GM12878 (cell line): ENCODE measurements around the gene ZBTB34. TPM values are rescaled to one million over a fixed set of nuclear protein-coding genes. Genes with fewer than 3 reads are reported as not detected.

Experiments used
- ATAC-seq: fragments of 200-7000 bp; cut with Tn5 transposase; 3 replicates; pipeline ENCODE4 v1.9.1; 2020; ENCODE audit warnings: mild to moderate bottlenecking, moderate library complexity
- BruUV-seq: library from RNA; stranded (reverse); fragments of 400-500 nt; replicated peaks from 2 replicates; lab custom pipeline; 2021; lab: Mats Ljungman, UMichigan
- CTCF ChIA-PET: fragments of 300-600 bp; sonication (Branson Sonifier 250); formaldehyde crosslinking; extraction: SDS; loops from one replicate; lab custom pipeline; 2021; ENCODE audit warnings: inconsistent platforms; lab: Yijun Ruan, JAX
- POLR2A ChIA-PET: fragments of 350-600 bp; formaldehyde crosslinking; extraction: SDS; loops from one replicate; lab custom pipeline; 2021; ENCODE audit warnings: inconsistent platforms; lab: Charles Lee
- RAD21 ChIA-PET: fragments of 300-600 bp; sonication (Branson Sonifier 250); formaldehyde crosslinking; loops from one replicate; lab custom pipeline; 2023; ENCODE audit warnings: antibody characterized with exemption; ENCODE audit not compliant: unreplicated experiment; lab: Charles Lee
- SMC1A ChIA-PET: fragments of 300-600 bp; sonication (Branson Sonifier 250); formaldehyde crosslinking; loops from one replicate; lab custom pipeline; 2023; ENCODE audit not compliant: unreplicated experiment, uncharacterized antibody; lab: Charles Lee
- DNase-seq: peaks from one replicate; pipeline ENCODE4 v3.0.0-alpha.2; 2011; ENCODE audit warnings: low read depth, low spot score
- FAIRE-seq: peaks from 3 replicates; lab custom pipeline; 2011; peaks lifted over from hg19 to GRCh38; lab: Jason Lieb, UNC
- H2AFZ ChIP-seq: 2 replicates; pipeline ENCODE4 v1.6.0; 2011; ENCODE audit warnings: low read depth, low read length, control low read depth; ENCODE audit not compliant: control insufficient read depth
- H3K27ac ChIP-seq: 2 replicates; pipeline ENCODE4 v1.5.1; 2011; ENCODE audit warnings: control low read depth; ENCODE audit not compliant: control insufficient read depth, insufficient read depth
- H3K27me3 ChIP-seq, 2 experiments: replicated peaks in 1 of 2; 2 replicates each; pipeline versions ENCODE4 v1.6.0 to v1.6.1; 2011; ENCODE audit warnings: low read length in 1 of 2; ENCODE audit not compliant: control insufficient read depth in 2 of 2, insufficient read depth in 2 of 2
- H3K36me3 ChIP-seq, 2 experiments: 2 replicates each; pipeline ENCODE4 v1.5.1; 2011; ENCODE audit warnings: low read length in 1 of 2; ENCODE audit not compliant: control insufficient read depth in 2 of 2, insufficient read depth in 2 of 2
- H3K4me1 ChIP-seq: 2 replicates; pipeline ENCODE4 v1.6.1; 2011; ENCODE audit warnings: mild to moderate bottlenecking, low read length, moderate library complexity, mixed read lengths; ENCODE audit not compliant: control insufficient read depth, insufficient read depth
- H3K4me2 ChIP-seq: 2 replicates; pipeline ENCODE4 v1.6.0; 2011; ENCODE audit warnings: control low read depth; ENCODE audit not compliant: control insufficient read depth, insufficient read depth
- H3K4me3 ChIP-seq: fragments of 200-600 bp; sonication (generic); 2 replicates; pipeline ENCODE4 v1.5.1; 2016
- H3K79me2 ChIP-seq: 2 replicates; pipeline ENCODE4 v1.6.0; 2011; ENCODE audit warnings: low read length; ENCODE audit not compliant: control insufficient read depth, insufficient read depth
- H3K9ac ChIP-seq: 2 replicates; pipeline ENCODE4 v1.8.0; 2011; ENCODE audit warnings: low read length, control low read depth, mixed read lengths; ENCODE audit not compliant: control insufficient read depth, insufficient read depth
- H3K9me3 ChIP-seq: replicated peaks from 3 replicates; pipeline ENCODE4 v1.5.1; 2011; ENCODE audit warnings: mild to moderate bottlenecking, low read length; ENCODE audit not compliant: control insufficient read depth, insufficient read depth
- H4K20me1 ChIP-seq: 2 replicates; pipeline ENCODE4 v1.6.0; 2011; ENCODE audit not compliant: control insufficient read depth, insufficient read depth
- STAT1 ChIP-seq: fragments of 450-650 bp; conservative IDR thresholded peaks from 2 replicates; pipeline ENCODE4 v1.6.1; 2014; ENCODE audit warnings: antibody characterized with exemption, mild to moderate bottlenecking
- WGBS: methylation state at CpG from one replicate; pipeline ENCODE4 v1.1.6; 2016; ENCODE audit warnings: low lambda C conversion rate; ENCODE audit not compliant: insufficient replicate concordance, insufficient coverage; ENCODE audit errors: missing lambda C conversion rate; 5-methylcytosine and 5-hydroxymethylcytosine counted together
- in situ Hi-C: fragments of 300-500 bp; cut with MboI; formaldehyde crosslinking; loops from 9 replicates; pipeline ENCODE4 v1.14.3; 2018; ENCODE audit warnings: mixed read lengths
- intact Hi-C: fragments of 100-400 bp; cut with micrococcal nuclease; formaldehyde crosslinking; loops from one replicate; pipeline ENCODE4 v1.14.2; 2022; ENCODE audit not compliant: unreplicated experiment
- polyA plus RNA-seq, 11 experiments: library from polyadenylated mRNA; depleted of rRNA in 4 of 11; unstranded in 6 of 11; stranded (reverse) in 5 of 11; fragments of >200 nt; fragmentation: Nextera tagmentation in 4 of 11; fragmentation: Illumina TruSeq in 1 of 11; extraction: Ambion mirVana in 4 of 11; extraction: Trizol in 1 of 11; gene quantifications; 1 replicate in 1 of 11; 2 replicates in 10 of 11; pipeline versions ENCODE4 v1.2.1 to v1.2.3, GENCODE V29; 2011 to 2016; ENCODE audit warnings: inconsistent platforms in 2 of 11, missing spikeins in 2 of 11, low read depth in 1 of 11
- total RNA-seq, 4 experiments: library from RNA; depleted of rRNA in 3 of 4; stranded (reverse); fragments of >200 nt in 3 of 4; fragmentation: Illumina TruSeq in 1 of 4; extraction: Trizol in 1 of 4; gene quantifications; 2 replicates each; pipeline versions ENCODE4 v1.2.1 to v1.2.3, GENCODE V29; 2013 to 2021
- TF ChIP-seq, protein P1 (sequence below): fragments of 450-650 bp; IDR thresholded peaks from 2 replicates; pipeline ENCODE4 v1.6.1; 2016; ENCODE audit warnings: mild to moderate bottlenecking

Gene ZBTB34
- total and polyA plus RNA-seq, 10 of the 15 experiments (the other 5 are each of a cell fraction or from before 2014, with no cell fraction given), result 0.71 to 11.3 (median 3.8) TPM

DNA sequence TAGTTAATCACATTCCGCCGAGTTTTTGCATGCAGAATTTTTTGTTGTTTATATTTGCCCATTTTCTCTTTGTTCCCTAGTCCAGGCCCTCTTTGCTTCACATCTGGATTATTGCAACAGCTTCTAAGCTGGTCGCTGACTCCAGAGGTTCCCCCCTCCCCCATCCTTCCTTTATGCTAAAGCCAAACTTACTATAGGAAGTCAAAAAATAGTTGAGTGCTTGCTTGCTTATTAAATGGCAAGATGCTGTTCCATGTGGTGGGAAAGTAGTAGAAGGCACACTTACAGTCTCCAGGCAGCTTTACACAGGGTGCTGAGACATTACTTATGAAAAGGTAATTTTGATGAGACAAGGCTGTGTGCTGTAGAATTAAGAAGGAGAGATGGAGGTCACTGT, 1.3 kb downstream of the ZBTB34 start:
- peak; percentile 26 for ATAC-seq
- CTCF ChIA-PET, result interaction anchor here (1.5 to 1.8 kb wide), 3 partner anchors 11 to 192 kb away, joined by 3 to 6 read pairs (median 3); no protein-coding TSS in a partner anchor
- DNase-seq, result no peak
- Histone ChIP-seq H3K9me3 (no peaks in the 10 kb centered on the region), H3K79me2 (peaks cover 23% of the 10 kb centered on the region), H3K4me2 (peak overlapping the region; percentile 83), H3K4me3 (peak overlapping the region; percentile 83), H3K4me1 (peaks cover 9% of the 10 kb centered on the region), H4K20me1 (no peaks in the 10 kb centered on the region; the same call in 1 of the 2 replicates), H3K36me3 (peaks cover 0 to 2% of the 10 kb centered on the region in 2 experiments; a peak in 1 of 4 replicates), H3K9ac (peak overlapping the region; percentile 77), H3K27me3 (no peaks in the 10 kb centered on the region), H3K27ac (peak overlapping the region; percentile 58), H2AFZ (peak overlapping the region; percentile 39; the same call in 1 of the 2 replicates)
- intact Hi-C loops (no loop called here), in situ Hi-C loops (no loop called here)
- POLR2A ChIA-PET, result interaction anchor here (1.6 to 3.9 kb wide), 2 partner anchors 11 to 12 kb away, joined by 3 to 14 read pairs; no protein-coding TSS in a partner anchor
- RAD21 ChIA-PET, result interaction anchor here (1.3 to 2.1 kb wide), 4 partner anchors 10 to 53 kb away, joined by 3 to 8 read pairs (median 4); partner anchors contain the start of gene RALGPS1
- no peak for FAIRE-seq
- SMC1A ChIA-PET, result interaction anchor here (0.9 to 3.5 kb wide), 3 partner anchors 11 to 53 kb away, joined by 3 to 19 read pairs (median 11); no protein-coding TSS in a partner anchor
- TF ChIP-seq, protein P1, sequence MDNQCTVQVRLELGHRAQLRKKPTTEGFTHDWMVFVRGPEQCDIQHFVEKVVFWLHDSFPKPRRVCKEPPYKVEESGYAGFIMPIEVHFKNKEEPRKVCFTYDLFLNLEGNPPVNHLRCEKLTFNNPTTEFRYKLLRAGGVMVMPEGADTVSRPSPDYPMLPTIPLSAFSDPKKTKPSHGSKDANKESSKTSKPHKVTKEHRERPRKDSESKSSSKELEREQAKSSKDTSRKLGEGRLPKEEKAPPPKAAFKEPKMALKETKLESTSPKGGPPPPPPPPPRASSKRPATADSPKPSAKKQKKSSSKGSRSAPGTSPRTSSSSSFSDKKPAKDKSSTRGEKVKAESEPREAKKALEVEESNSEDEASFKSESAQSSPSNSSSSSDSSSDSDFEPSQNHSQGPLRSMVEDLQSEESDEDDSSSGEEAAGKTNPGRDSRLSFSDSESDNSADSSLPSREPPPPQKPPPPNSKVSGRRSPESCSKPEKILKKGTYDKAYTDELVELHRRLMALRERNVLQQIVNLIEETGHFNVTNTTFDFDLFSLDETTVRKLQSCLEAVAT, result 0 out of 2 replicates have a peak, but pooled peaks have one; percentile 9
- no peak for TF ChIP-seq STAT1
- no TSS peak for BruUV-seq
- 37% methylated on average over 3 of the region's 3 CpGs for WGBS
